ENCODE measurements around the gene RAPGEF5. TPM values are rescaled to one million over a fixed set of nuclear protein-coding genes. Genes with fewer than 3 reads are reported as not detected.
A peak's percentile ranks its signal among the peaks of the same experiment; 100 is the strongest.

Gene RAPGEF5
- polyA plus RNA-seq, 2 donors = 6.6 to 6.7 TPM

GRCh38 chr7:22208799-22209198, 148.2 kb downstream of the RAPGEF5 start:
- Histone ChIP-seq H3K36me3 (ENCODE audit: control insufficient read depth in 2 of 2, insufficient read depth in 2 of 2, low read length in 1 of 2) (no peaks in the 10 kb centered on the region), H3K4me3 (ENCODE audit: low read depth in 1 of 2, low read length in 2 of 2) (no peak overlapping the region), H3K4me1 (ENCODE audit: control insufficient read depth in 2 of 2, insufficient read depth in 2 of 2, low read length in 1 of 2) (no peaks in the 10 kb centered on the region), H3K27ac (ENCODE audit: low read depth in 2 of 2, low read length in 1 of 2) (peak overlapping the region in 1 of 2 donors; percentile 57), H3K9me3 (ENCODE audit: control insufficient read depth in 2 of 2, insufficient read depth in 1 of 2, low read depth in 1 of 2, low read length in 1 of 2) (no peaks in the 10 kb centered on the region), H3K27me3 (ENCODE audit: control insufficient read depth in 1 of 2, insufficient read depth in 2 of 2, low read length in 2 of 2) (no peaks in the 10 kb centered on the region)
- WGBS, 2 donors = 40 to 61% methylated on average over 2 of the region's 2 CpGs

DNA sequence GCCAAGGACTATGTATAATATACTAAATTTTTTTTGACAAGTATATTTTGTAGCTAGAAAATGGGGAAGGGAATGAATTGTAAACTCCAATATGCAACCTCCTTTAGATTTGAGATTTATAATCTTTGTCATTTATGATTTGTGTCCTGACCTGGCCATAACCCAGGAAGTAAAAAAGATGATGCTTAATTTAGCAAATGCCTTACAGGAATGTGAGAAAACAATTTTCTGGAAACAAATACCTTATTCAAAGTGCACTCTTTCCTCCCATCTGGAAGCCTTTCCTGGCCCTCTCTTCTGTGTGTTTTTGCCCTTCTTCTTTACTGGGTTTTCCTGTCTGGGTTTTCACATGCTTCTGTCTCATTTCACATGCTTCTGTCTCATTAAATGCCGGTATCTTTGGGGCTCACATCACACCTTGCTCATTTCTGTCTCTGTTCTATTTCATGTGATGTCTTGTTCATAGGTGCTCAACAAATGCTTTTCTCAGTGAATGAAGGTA, 149.2 kb downstream of the RAPGEF5 start:
- H3K9me3 ChIP-seq (ENCODE audit: control insufficient read depth in 2 of 2, insufficient read depth in 1 of 2, low read depth in 1 of 2, low read length in 1 of 2) = no peaks in the 10 kb centered on the region
- H3K27ac ChIP-seq (ENCODE audit: low read depth in 2 of 2, low read length in 1 of 2) = peak overlapping the region in 1 of 2 donors; percentile 55
- no peak overlapping the region for H3K4me3 ChIP-seq (ENCODE audit: low read depth in 1 of 2, low read length in 2 of 2)
- H3K4me1 ChIP-seq (ENCODE audit: control insufficient read depth in 2 of 2, insufficient read depth in 2 of 2, low read length in 1 of 2) = peaks cover 0 to 2% of the 10 kb centered on the region in 2 donors
- WGBS, 2 donors = 36 to 54% methylated on average over 1 of the region's 1 CpG
- H3K27me3 ChIP-seq (ENCODE audit: control insufficient read depth in 1 of 2, insufficient read depth in 2 of 2, low read length in 2 of 2) = no peaks in the 10 kb centered on the region
- H3K36me3 ChIP-seq (ENCODE audit: control insufficient read depth in 2 of 2, insufficient read depth in 2 of 2, low read length in 1 of 2) = peaks cover 3 to 4% of the 10 kb centered on the region in 2 donors

DNA sequence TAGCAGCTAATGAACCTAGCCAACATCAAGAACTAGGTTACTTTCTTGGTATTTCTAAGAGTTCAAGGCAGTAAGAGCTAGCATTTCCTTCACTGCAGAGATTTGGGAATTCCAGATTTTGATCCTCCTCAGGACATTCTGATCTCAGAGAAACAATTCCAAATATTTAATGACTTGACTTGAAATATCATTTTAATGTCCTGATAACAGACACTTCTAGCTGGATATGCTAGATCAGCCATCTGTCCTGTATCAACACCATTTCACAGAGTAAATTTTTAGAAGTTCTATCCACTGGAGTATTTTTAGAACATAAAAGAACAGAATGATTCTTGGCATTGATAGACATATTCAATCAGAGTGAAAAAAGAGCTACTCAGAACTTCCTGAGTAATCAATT, 151.3 kb downstream of the RAPGEF5 start:
- Histone ChIP-seq H3K36me3 (ENCODE audit: control insufficient read depth in 2 of 2, insufficient read depth in 2 of 2, low read length in 1 of 2) (peaks cover 3 to 6% of the 10 kb centered on the region in 2 donors), H3K9me3 (ENCODE audit: control insufficient read depth in 2 of 2, insufficient read depth in 1 of 2, low read depth in 1 of 2, low read length in 1 of 2) (no peaks in the 10 kb centered on the region), H3K4me1 (ENCODE audit: control insufficient read depth in 2 of 2, insufficient read depth in 2 of 2, low read length in 1 of 2) (peaks cover 0 to 2% of the 10 kb centered on the region in 2 donors), H3K27ac (ENCODE audit: low read depth in 2 of 2, low read length in 1 of 2) (no peak overlapping the region), H3K4me3 (ENCODE audit: low read depth in 1 of 2, low read length in 2 of 2) (no peak overlapping the region), H3K27me3 (ENCODE audit: control insufficient read depth in 1 of 2, insufficient read depth in 2 of 2, low read length in 2 of 2) (no peaks in the 10 kb centered on the region)

- Histone ChIP-seq H3K9me3 (ENCODE audit: control insufficient read depth in 2 of 2, insufficient read depth in 1 of 2, low read depth in 1 of 2, low read length in 1 of 2) (no peaks in the 10 kb centered on the region), H3K4me3 (ENCODE audit: low read depth in 1 of 2, low read length in 2 of 2) (no peak overlapping the region), H3K27ac (ENCODE audit: low read depth in 2 of 2, low read length in 1 of 2) (no peak overlapping the region), H3K4me1 (ENCODE audit: control insufficient read depth in 2 of 2, insufficient read depth in 2 of 2, low read length in 1 of 2) (peaks cover 0 to 2% of the 10 kb centered on the region in 2 donors), H3K36me3 (ENCODE audit: control insufficient read depth in 2 of 2, insufficient read depth in 2 of 2, low read length in 1 of 2) (peaks cover 3 to 6% of the 10 kb centered on the region in 2 donors), H3K27me3 (ENCODE audit: control insufficient read depth in 1 of 2, insufficient read depth in 2 of 2, low read length in 2 of 2) (no peaks in the 10 kb centered on the region)
- WGBS, 2 donors = 37 to 58% methylated on average over 4 of the region's 4 CpGs
These were observed 152.6 kb downstream of the RAPGEF5 start for GRCh38 chr7:22204312-22204711.

DNA sequence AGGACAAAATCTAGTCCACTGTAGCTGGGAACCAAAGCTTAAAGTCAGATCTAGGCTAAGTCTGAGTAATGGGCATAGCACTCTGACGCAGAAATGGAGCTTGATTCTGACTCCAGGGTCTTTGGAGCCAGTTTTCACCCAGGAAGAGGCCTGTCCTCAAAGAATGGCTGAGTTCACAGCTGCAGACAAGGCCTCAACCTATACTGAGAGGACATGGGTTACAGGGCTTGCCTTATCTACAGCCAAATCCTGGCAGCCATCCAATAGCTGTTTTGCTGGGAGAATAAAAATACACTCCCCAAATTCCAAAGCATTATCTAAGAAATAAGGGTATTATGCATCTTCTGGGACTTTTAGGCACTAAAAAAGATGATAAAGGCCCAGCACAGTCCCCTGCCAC, 154.8 kb downstream of the RAPGEF5 start:
- H3K27ac ChIP-seq (ENCODE audit: low read depth in 2 of 2, low read length in 1 of 2) = no peak overlapping the region
- H3K27me3 ChIP-seq (ENCODE audit: control insufficient read depth in 1 of 2, insufficient read depth in 2 of 2, low read length in 2 of 2) = no peaks in the 10 kb centered on the region
- H3K4me1 ChIP-seq (ENCODE audit: control insufficient read depth in 2 of 2, insufficient read depth in 2 of 2, low read length in 1 of 2) = peaks cover 0 to 2% of the 10 kb centered on the region in 2 donors
- WGBS, 2 donors = 92 to 97% methylated on average over 1 of the region's 1 CpG
- peaks cover 7 to 8% of the 10 kb centered on the region in 2 donors for H3K36me3 ChIP-seq (ENCODE audit: control insufficient read depth in 2 of 2, insufficient read depth in 2 of 2, low read length in 1 of 2)
- no peak overlapping the region for H3K4me3 ChIP-seq (ENCODE audit: low read depth in 1 of 2, low read length in 2 of 2)
- no peaks in the 10 kb centered on the region for H3K9me3 ChIP-seq (ENCODE audit: control insufficient read depth in 2 of 2, insufficient read depth in 1 of 2, low read depth in 1 of 2, low read length in 1 of 2)

- Histone ChIP-seq H3K4me3 (ENCODE audit: low read depth in 1 of 2, low read length in 2 of 2) (no peak overlapping the region), H3K27ac (ENCODE audit: low read depth in 2 of 2, low read length in 1 of 2) (peak overlapping the region in 1 of 2 donors; percentile 9), H3K4me1 (ENCODE audit: control insufficient read depth in 2 of 2, insufficient read depth in 2 of 2, low read length in 1 of 2) (peaks cover 0 to 2% of the 10 kb centered on the region in 2 donors), H3K9me3 (ENCODE audit: control insufficient read depth in 2 of 2, insufficient read depth in 1 of 2, low read depth in 1 of 2, low read length in 1 of 2) (no peaks in the 10 kb centered on the region), H3K36me3 (ENCODE audit: control insufficient read depth in 2 of 2, insufficient read depth in 2 of 2, low read length in 1 of 2) (peaks cover 7 to 8% of the 10 kb centered on the region in 2 donors), H3K27me3 (ENCODE audit: control insufficient read depth in 1 of 2, insufficient read depth in 2 of 2, low read length in 2 of 2) (no peaks in the 10 kb centered on the region)
- 79 to 88% methylated on average over 4 of the region's 4 CpGs for WGBS, 2 donors
These were observed 155.6 kb downstream of the RAPGEF5 start for GRCh38 chr7:22201186-22201880.

- Histone ChIP-seq H3K27me3 (ENCODE audit: control insufficient read depth in 1 of 2, insufficient read depth in 2 of 2, low read length in 2 of 2) (no peaks in the 10 kb centered on the region), H3K4me1 (ENCODE audit: control insufficient read depth in 2 of 2, insufficient read depth in 2 of 2, low read length in 1 of 2) (peaks cover 0 to 2% of the 10 kb centered on the region in 2 donors), H3K36me3 (ENCODE audit: control insufficient read depth in 2 of 2, insufficient read depth in 2 of 2, low read length in 1 of 2) (peaks cover 7 to 8% of the 10 kb centered on the region in 2 donors), H3K27ac (ENCODE audit: low read depth in 2 of 2, low read length in 1 of 2) (no peak overlapping the region), H3K4me3 (ENCODE audit: low read depth in 1 of 2, low read length in 2 of 2) (no peak overlapping the region), H3K9me3 (ENCODE audit: control insufficient read depth in 2 of 2, insufficient read depth in 1 of 2, low read depth in 1 of 2, low read length in 1 of 2) (no peaks in the 10 kb centered on the region)
These were observed 156.2 kb downstream of the RAPGEF5 start for GRCh38 chr7:22200777-22201176.

- peaks cover 0 to 2% of the 10 kb centered on the region in 2 donors for H3K4me1 ChIP-seq (ENCODE audit: control insufficient read depth in 2 of 2, insufficient read depth in 2 of 2, low read length in 1 of 2)
These were observed 156.7 kb downstream of the RAPGEF5 start for GRCh38 chr7:22200238-22200637.

DNA sequence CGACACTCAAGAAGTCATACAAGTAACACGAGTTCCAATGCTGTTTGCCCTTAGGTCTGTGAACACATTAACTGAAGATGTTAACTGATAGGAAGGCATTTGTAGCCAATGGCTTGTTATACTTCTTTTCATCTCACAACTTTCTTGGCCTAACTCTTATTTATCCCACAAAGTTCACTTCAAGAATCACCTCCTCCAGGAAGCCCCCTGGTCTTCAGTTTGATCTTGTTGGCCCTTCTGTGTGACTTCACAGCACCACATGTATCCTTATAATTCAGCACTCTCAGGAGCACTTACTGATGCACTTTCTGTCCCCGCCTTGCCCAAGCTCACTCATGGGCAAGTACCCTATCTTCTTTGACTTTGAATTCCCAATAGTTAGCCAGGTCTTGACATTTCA, 159.6 kb downstream of the RAPGEF5 start:
- Histone ChIP-seq H3K27ac (ENCODE audit: low read depth in 2 of 2, low read length in 1 of 2) (no peak overlapping the region), H3K36me3 (ENCODE audit: control insufficient read depth in 2 of 2, insufficient read depth in 2 of 2, low read length in 1 of 2) (peaks cover 3 to 6% of the 10 kb centered on the region in 2 donors), H3K4me1 (ENCODE audit: control insufficient read depth in 2 of 2, insufficient read depth in 2 of 2, low read length in 1 of 2) (peaks cover 0 to 5% of the 10 kb centered on the region in 2 donors), H3K9me3 (ENCODE audit: control insufficient read depth in 2 of 2, insufficient read depth in 1 of 2, low read depth in 1 of 2, low read length in 1 of 2) (no peaks in the 10 kb centered on the region), H3K27me3 (ENCODE audit: control insufficient read depth in 1 of 2, insufficient read depth in 2 of 2, low read length in 2 of 2) (no peaks in the 10 kb centered on the region), H3K4me3 (ENCODE audit: low read depth in 1 of 2, low read length in 2 of 2) (no peak overlapping the region)
- WGBS, 2 donors = 92 to 95% methylated on average over 3 of the region's 3 CpGs

More at GRCh38 chr7:22200238-22200637, 156.7 kb downstream of the RAPGEF5 start:
- no peaks in the 10 kb centered on the region for H3K9me3 ChIP-seq (ENCODE audit: control insufficient read depth in 2 of 2, insufficient read depth in 1 of 2, low read depth in 1 of 2, low read length in 1 of 2)
- no peak overlapping the region for H3K27ac ChIP-seq (ENCODE audit: low read depth in 2 of 2, low read length in 1 of 2)
- H3K4me3 ChIP-seq (ENCODE audit: low read depth in 1 of 2, low read length in 2 of 2) = no peak overlapping the region
- 55 to 58% methylated on average over 4 of the region's 4 CpGs for WGBS, 2 donors
- H3K27me3 ChIP-seq (ENCODE audit: control insufficient read depth in 1 of 2, insufficient read depth in 2 of 2, low read length in 2 of 2) = no peaks in the 10 kb centered on the region
- H3K36me3 ChIP-seq (ENCODE audit: control insufficient read depth in 2 of 2, insufficient read depth in 2 of 2, low read length in 1 of 2) = peaks cover 7 to 8% of the 10 kb centered on the region in 2 donors

GRCh38 chr7:22196429-22196828, 160.5 kb downstream of the RAPGEF5 start:
- H3K27ac ChIP-seq (ENCODE audit: low read depth in 2 of 2, low read length in 1 of 2) = no peak overlapping the region
- 92% methylated on average over 6 of the region's 6 CpGs for WGBS, 2 donors

More at GRCh38 chr7:22196429-22196828, 160.5 kb downstream of the RAPGEF5 start:
- Histone ChIP-seq H3K9me3 (ENCODE audit: control insufficient read depth in 2 of 2, insufficient read depth in 1 of 2, low read depth in 1 of 2, low read length in 1 of 2) (no peaks in the 10 kb centered on the region), H3K36me3 (ENCODE audit: control insufficient read depth in 2 of 2, insufficient read depth in 2 of 2, low read length in 1 of 2) (peaks cover 3 to 6% of the 10 kb centered on the region in 2 donors), H3K27me3 (ENCODE audit: control insufficient read depth in 1 of 2, insufficient read depth in 2 of 2, low read length in 2 of 2) (no peaks in the 10 kb centered on the region), H3K4me1 (ENCODE audit: control insufficient read depth in 2 of 2, insufficient read depth in 2 of 2, low read length in 1 of 2) (peaks cover 0 to 5% of the 10 kb centered on the region in 2 donors), H3K4me3 (ENCODE audit: low read depth in 1 of 2, low read length in 2 of 2) (no peak overlapping the region)
